Medulla oblongata (tissue), 1 donor: Measurements from ENCODE around the gene PTPRO.

Source experiments
- DNase-seq: peaks from one replicate; pipeline ENCODE4 v3.0.0-alpha.2; 2015; ENCODE audit errors: extremely low spot score

The PTPRO gene

DNA sequence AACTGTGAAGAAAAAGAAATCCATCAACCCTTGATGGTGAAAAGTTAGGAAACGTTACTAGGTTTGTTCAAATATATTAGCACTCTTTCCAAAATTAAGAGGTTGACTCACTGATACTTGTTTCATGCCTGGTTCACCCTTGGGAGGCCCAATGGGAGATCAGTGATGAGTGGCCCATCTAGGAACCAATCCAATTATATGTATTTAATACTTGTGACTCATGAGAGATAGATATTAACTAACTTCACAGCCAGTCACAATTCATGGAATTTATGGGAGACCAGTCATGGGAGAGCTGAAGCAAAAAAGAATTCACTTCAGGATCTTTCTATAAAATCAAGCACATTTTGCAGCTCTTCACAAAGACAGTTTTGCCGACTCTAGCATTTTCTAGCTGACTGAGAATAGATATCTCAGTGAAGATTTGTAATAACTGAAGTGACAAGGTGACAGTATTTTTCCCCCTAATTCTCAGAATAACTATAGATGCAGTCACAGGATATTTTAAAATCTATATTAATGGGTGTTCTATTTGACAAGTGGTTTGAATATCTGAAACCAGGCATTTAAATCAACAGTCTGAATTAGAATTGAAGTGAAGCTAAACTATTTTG, 236.7 kb downstream of the PTPRO start:
- DNase-seq, result no peak

DNA sequence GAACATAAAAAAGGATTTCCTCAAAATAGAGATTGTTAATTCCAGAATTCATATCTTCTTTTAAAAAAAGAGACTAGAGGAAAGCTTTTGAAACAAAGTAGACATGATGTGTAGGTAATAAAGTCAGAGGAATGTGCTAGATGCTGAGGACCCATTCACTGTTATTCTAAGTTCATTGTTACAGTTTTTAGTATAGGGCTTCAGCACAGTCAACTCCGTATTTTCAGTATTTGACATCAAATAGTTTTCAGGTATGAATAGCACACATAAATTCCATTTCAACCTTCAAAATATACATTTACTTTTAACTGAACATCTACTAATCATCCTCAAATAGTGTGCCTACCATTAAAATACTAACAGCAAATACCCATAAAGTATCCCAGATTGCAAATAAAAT, 239.1 kb downstream of the PTPRO start:
- DNase-seq, result no peak

DNA sequence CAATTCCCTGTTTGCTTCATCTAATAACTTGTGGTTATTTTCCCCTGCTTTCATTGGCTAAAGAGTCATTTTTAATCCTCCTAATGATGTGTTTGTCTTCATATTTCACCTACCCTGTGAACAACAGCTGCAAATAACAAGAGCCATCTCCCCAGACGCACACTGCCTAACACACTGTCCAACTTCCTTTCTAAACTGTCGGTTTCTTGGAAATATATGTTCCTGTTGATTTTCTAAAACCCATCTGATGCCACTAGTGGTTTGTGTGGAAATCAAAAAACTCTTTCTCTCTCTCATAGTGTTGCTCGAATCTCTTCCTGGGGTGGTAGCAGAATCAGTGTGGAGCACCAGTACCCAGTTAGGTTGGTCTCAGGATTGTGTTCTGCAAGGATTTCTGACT, 240.0 kb downstream of the PTPRO start:
- DNase-seq, result no peak

DNA sequence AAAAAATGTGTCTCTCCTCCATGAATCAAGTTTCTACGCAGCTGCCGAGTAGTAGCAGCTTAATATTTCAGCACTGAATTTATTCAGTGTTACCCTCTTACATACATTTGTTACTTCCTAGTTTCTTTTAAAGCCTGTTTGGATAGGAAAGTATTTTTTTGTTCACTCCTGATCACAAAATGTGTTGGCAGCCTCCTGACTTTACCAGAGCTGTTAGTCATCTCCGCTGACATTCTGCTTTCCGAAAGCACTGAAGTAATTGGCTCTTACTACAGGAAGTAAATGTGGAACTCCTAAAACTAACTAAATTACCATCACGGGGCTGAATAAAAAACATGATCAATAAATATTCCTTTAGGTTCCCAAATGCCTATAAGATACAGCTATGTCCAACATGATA, 241.4 kb downstream of the PTPRO start:
- peak; percentile 66 for DNase-seq

DNA sequence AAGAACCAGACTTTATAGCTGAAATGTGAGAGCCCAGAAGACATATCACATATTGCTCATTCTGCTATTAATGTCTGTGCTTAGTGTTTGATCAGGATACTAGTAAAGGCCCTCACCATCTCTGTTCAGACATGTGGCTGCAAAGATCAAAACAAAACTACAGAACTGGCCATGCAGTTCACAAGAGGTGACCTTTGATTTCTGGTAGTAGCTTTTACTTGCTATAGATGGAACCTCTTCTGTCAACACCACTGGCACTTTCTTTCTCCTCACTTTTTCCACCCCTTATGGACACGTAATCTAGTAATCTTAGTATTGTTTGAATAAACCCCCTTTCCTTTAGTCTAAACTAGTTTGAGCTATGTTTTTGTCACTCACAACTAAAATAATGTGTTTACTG, 252.0 kb downstream of the PTPRO start:
- no peak for DNase-seq

DNA sequence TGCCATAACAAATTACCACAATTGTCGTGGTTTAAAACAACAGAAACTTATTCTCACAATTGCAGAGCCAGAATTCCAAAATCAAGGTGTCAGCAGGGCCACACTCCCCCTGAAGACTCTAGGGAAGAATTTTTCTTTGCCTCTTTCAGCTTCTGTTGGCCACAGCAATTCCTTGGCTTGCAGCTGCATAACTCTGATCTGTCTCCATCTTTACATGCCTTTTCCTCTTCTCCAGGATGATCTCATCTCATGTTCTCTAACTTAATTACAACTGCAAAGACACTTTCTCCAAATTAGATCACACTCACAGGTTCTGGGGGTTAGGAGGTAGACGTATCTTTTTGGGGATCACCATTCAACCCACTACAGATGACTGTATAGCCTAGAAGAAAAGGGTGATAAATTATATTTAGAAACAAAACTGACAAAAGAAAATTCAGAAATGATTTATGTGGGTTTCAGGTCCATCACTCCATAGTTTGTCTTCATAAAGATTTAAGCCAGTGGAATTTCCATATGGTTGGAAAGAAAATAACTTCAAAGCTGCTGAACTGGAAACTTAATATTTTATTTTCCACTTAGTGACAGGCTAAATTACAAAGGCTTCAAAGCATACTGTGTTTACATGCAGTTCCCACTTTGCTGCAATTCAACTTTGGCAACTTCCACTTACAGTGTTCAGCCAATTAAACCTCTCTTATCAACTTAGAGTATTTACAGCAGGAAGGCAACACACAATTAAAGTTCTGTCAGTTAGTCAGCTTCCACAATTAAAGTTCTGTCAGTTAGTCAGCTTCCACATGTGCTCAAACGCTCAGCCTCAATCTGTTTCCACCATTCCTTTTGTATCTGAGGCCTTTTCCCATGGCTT, 253.6 kb downstream of the PTPRO start:
- DNase-seq, result no peak

DNA sequence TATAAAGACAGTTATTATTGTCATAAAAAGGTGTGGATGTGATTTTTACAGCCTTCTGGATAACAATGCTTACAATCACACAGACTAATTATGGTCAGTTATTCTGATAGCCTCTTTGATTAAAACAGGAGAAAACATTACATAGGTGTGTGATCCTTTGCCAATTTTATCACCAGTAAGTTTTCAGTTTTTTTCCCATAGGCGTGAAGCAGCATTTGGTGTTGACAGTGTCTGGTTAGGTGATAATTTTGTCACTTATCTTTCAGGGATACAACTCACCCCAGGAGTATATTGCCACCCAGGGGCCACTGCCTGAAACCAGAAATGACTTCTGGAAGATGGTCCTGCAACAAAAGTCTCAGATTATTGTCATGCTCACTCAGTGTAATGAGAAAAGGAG, 258.1 kb downstream of the PTPRO start:
- DNase-seq, result no peak

DNA sequence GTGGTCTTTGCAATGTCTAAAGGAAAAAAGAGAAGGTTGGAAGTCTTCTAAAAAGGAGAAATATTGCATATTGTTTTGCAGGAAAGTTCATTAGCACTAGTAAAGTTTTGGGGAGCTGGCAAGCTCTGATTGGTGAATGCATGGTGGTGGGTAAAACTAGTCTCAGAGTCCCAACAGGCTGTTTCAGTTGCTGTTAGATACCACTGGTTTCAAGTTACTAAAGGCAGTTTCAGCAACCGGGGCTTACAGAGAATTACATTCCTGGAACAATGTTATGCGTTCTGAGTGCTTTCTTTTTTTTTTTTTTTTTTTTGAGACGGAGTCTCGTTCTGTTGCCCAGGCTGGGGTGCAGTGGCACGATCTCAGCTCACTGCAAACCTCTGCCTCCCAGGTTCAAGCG, 258.7 kb downstream of the PTPRO start:
- DNase-seq, result no peak

DNA sequence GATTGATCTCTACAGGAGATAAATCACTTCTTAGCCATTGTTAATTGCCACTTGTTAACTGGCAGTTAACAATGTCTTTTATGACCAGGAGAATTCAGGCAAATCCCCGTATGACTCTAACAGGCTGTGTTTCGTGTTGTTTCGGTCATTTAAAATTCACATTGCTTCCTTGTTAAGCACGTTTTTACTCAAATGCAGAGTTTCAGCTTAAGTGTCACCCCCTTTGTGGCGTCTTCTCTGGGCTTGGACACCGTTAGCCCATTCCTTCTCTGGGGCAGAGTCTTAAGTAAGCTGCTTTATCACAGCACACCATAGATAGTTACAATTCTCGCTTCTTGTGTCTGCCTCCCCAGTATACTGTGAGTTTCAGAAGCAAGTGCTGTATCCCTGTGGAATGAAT, 261.5 kb downstream of the PTPRO start:
- DNase-seq, result no peak

DNA sequence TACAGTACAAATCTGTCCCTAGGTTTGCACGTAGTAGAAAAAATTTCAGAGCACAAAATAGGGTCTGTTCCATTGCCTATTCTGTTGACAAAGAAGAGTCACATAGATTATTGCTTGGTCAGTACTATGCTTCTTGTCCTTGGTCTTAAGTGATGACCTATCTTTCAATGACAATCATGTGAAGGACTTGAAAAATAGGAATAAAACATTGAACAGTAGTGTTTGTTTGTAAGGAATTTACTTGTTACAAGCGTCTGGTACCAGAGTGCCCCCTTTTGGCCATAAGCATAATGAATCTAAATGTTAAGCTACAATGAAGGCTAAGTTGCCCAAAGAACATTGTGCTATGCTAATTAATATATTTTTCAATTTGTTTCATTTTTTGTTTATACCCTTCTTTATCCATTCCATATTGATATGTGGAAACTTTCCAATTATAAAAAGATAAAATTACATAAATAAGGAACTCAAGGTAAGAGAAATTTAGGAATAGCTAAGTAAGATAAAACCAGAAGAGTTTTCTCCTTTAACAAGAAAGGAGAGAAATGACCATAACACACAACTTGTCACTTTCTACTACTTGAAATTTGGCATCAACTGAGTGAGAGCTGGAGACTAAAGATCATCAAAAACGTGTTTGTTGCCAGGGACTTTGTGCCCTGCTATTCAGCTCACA, 262.2 kb downstream of the PTPRO start:
- DNase-seq, result peak; percentile 85

DNA sequence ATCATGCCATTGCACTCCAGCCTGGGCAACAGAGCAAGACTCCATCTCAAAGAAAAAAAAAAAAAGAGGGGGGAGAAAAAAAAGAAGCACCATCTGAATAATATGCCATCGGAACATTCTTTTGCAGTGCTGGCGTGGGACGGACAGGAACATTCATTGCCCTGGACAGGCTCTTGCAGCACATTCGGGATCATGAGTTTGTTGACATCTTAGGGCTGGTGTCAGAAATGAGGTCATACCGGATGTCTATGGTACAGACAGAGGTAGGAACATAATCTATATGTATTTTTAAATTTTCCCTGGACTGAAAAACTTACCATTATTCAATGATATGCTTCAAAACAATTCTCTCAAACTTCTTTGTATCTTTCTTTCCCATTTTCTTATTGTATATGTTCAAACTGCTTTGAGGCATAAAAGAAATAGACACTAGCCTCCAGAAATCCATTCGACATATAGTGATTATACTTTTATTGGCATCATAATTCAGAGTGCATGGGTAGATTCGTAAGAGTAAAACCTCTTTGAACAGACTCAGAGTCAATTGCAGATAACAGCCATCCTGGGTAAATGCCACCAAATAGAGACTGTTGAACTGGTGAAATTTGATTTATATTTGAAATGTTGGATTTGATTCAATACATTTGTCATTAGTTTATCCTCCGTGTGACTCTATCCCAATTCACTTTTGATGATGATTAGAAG, 267.2 kb downstream of the PTPRO start:
- DNase-seq, result no peak

DNA sequence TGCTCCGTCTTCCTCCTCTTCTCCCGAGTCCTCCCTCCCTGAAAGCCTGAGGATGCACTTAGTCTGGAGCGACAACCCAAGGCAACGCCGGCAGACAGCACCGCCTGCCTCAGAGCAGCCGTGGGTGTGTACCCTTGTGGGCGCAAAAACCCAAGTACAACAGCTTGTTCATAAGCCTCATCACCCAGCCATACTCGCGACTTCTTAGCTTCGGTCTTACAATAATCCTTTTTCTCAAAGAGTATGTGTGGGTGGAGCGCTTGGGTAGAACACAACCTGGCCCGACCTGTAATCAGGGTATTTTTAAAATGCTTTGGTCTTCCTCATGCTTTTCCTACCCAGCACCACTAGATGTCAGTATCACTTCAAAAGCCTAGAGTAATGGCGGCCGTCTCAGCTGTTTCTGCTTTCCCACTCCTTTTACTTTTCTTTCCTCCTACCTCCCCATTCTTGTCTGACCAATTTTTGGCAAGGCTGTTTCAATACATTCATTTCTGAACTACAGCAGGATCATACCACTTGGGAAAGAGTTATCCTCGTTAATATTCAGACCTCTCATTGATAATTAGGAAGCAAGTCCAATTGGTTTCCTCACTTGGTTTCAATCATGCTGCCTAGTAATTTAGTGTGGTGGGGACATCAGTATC, 268.0 kb downstream of the PTPRO start:
- DNase-seq, result peak; percentile 91

DNA sequence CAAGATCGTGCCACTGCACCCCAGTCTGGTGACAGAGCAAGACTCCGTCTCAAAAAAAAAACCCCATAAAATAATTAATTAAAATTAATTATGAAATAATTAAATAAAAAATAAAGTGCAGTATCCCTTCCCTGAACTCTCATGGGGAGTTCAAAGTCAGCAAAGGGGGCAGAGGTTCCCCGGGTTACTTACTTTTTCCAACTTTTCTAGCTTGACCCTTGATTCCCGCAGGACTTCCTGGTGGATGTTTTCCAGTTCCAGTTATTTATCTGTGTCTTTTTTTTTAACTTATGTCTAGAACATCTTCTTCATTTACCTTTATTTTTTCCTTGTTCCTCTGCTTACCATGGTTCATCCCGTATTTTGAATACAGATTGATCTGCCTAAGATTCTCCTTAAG, 269.5 kb downstream of the PTPRO start:
- no peak for DNase-seq

DNA sequence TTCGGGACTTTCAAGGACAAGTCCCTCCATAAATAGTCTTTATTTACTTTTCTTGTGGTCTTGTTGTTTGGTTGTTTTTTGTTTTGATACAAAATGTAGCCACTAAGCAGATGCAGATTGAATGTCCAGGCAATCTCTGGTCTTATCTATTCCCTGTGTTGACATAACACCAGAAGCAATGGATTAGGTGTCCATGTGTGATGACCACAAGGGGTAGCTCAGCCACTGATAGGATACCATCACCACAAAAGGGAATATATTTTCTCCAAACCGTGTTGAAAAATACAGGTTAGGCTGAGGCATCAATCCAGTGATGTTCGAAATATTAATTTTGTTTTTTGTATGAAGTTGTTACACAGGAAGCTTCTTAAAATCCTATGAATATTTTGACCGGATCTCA, 270.6 kb downstream of the PTPRO start:
- DNase-seq, result no peak

DNA sequence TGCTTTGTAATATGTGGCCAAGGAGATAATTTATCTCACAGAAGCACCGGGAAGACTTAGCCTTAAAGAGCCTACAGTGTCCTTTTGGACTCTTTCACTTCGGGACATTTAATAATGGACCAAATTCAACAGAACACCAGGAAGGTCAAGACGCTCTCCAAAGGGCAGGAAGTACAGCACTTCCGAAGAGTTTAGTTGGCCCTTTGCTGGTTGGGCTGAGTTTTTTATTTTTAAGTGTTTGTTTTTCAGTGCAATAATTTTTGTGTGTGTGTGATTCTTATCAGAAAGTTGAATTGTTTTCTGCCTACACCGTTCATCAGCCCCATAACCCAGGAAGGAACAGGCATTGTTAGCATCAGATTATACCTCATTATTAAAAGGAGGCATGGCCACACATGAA, 273.9 kb downstream of the PTPRO start:
- DNase-seq, result no peak

DNA sequence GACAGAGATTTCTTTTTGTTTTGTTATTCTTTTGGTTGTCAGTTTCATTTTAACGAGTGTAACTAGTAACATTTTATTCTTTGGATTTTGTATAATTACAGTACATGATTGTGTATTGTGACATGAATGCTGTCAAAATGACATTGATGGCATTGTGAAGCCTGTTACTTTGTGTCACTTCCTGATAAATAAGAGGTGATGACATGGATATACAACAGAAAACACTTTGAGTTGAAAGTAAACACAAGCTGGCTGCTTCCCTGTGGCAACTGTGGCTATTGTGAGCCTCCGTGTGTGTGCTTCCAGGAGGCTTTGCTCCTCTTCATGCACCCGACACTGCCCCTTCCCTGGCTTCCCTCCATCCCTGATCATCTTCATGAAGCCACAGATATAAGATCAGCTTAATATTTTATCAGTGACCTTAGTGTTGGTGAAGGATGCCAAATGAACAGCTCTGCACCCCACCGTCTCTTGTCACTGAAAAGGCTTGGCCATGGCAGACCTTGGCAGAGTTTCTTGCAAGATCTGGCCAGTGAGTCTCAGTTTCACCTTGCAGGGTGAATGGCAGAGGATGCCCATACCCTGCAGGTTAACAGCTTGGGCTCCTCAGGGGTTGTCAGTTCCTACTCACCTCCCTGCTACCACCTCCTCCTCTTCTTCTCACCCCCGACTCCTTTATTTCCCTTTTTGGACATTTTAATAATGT, 275.0 kb downstream of the PTPRO start:
- no peak for DNase-seq

DNA sequence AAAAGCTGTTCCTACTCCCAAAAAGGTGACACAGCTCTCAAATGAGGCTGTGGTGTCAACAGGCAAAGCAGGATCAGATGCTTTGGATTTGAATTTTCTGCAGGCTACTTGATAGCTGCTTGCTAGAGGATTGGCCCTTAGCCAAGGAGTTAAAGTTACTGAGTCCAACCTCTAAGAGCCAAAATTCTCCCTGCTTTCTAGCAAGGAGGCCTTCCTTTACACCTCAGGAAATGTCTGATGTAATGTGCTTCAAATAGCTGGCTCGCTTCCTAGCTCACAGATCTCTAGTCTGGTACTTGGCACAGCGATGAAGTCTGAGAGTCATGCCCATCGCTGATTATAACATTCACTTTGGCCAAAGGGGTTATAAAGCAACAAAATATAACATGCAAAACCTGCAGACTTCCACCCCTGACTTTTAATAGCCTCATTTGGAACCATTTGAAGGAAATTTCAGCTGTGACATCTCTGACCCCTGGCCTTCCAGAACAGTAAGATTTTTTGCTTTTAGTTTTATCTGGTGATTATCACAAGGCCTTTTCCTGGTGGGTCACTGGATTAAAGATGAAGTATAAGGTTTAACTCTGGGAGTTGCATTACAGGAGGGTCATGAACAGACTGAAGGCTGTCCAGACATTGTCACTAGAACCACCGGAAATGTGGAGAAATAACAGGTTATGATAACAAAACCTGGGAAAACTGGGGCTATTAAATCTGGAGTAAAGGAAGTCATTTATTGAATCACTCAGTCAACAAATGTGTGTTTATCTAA, 277.1 kb downstream of the PTPRO start:
- DNase-seq, result peak; percentile 27

DNA sequence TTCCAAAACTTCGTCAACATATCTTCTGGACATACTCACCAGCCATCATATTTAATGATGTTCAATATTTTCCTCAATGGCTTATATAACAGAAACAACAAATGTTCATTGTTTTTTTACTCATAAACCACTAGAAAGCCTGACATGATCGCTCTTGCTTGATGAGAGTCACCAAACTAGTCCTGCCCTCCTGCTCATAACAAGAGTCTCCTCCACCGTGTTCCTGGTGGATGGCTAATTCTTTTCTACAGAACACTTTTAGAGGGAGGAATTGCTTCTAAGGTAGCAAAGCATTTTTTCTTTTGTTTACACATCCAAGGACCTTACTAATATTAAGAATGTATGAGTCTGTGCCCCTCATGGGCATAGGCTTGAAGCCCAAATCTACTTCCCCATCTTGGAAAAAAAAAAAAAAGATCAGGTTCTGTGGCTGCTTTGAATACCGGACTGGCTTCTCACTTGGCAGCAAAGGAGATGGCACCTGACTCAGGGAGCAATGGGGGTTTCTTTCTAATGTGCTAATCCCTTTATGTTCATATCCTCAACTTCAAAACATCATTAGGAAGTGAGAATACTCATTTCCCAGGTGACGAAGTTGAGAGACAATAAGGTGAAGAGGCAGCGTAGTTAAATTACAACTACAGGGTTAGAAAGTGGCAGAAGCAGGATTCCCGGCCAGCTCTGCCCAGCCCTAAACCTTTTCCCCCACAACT, 278.1 kb downstream of the PTPRO start:
- no peak for DNase-seq

DNA sequence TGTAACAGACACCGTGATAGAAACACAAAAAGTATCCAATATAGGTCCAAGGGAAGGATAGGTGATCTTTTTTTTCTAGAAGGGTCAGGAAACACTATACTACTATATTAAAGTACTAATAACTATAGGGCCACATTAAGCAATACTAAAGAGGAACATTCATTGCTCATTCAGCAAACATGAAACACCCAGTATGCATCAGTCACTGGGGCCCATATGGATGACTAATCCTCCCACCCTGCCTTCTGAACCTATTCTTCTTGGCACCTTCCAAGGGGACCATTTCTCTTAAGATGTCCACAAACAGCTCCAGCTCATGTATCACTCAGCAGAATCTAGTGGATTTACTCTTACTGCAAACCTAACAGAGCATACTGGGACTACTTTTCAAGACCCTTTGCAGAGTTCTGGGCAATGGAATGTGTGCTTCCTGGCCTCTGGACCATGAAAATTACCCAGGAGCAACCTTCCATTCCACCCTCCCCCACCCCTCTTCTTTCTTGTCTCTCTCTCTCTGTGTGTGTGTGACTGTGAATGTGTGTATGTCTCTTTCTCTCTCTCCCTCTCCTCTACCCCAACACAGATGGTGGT, 279.0 kb downstream of the PTPRO start:
- DNase-seq, result no peak
